Natural killer cell (primary cell): ENCODE measurements around the gene FAXDC2. TPM values are rescaled to one million over a fixed set of nuclear protein-coding genes. Genes with fewer than 3 reads are reported as not detected.

Experiments used
- ATAC-seq, 3 donors: fragments of 150-1000 bp in 2 of 3; fragments of 200-7000 bp in 1 of 3; cut with Tn5 transposase; 1 replicate in 1 of 3; 2 replicates in 2 of 3; pipeline ENCODE4 v1.10.0; 2021; ENCODE audit warnings: mild to moderate bottlenecking in 2 of 3, moderate library complexity in 2 of 3
- DNase-seq, 2 donors: peaks; one replicate each; pipeline versions ENCODE4 v3.0.0 to v3.0.0-alpha.2; 2013 to 2021; ENCODE audit warnings: mixed read lengths in 1 of 2
- H3K27ac ChIP-seq: one replicate; pipeline ENCODE4 v1.5.1; 2013; ENCODE audit warnings: mild to moderate bottlenecking, low read length
- H3K27me3 ChIP-seq: one replicate; pipeline ENCODE4 v1.6.1; 2013; ENCODE audit warnings: low read length; ENCODE audit not compliant: control insufficient read depth, insufficient read depth
- H3K36me3 ChIP-seq: one replicate; pipeline ENCODE4 v1.6.1; 2013; ENCODE audit warnings: low read length; ENCODE audit not compliant: control insufficient read depth, insufficient read depth
- H3K4me1 ChIP-seq: one replicate; pipeline ENCODE4 v1.6.1; 2013; ENCODE audit warnings: low read length; ENCODE audit not compliant: control insufficient read depth, insufficient read depth
- H3K4me3 ChIP-seq: one replicate; pipeline ENCODE4 v1.5.1; 2013; ENCODE audit warnings: low read length
- H3K9me3 ChIP-seq: one replicate; pipeline ENCODE4 v1.6.1; 2013; ENCODE audit warnings: low read length; ENCODE audit not compliant: control insufficient read depth, insufficient read depth
- H3K27ac Mint-ChIP-seq, 2 donors: one replicate each; pipeline ENCODE4 v1.8.0; 2022; ENCODE audit warnings: mild to moderate bottlenecking in 2 of 2, mixed read lengths in 2 of 2, moderate library complexity in 1 of 2
- H3K27me3 Mint-ChIP-seq, 2 donors: one replicate each; pipeline ENCODE4 v1.8.0; 2022; ENCODE audit warnings: low read depth in 2 of 2, mixed read lengths in 2 of 2
- H3K36me3 Mint-ChIP-seq: one replicate; pipeline ENCODE4 v1.8.0; 2022; ENCODE audit warnings: mixed read lengths
- H3K4me1 Mint-ChIP-seq, 2 donors: one replicate each; pipeline ENCODE4 v1.8.0; 2022; ENCODE audit warnings: mixed read lengths in 2 of 2
- H3K4me3 Mint-ChIP-seq: one replicate; pipeline ENCODE4 v1.8.0; 2022; ENCODE audit warnings: mild to moderate bottlenecking, moderate library complexity, mixed read lengths
- H3K9me3 Mint-ChIP-seq, 2 donors: one replicate each; pipeline ENCODE4 v1.8.0; 2022; ENCODE audit warnings: mixed read lengths in 2 of 2
- CTCF ChIP-seq: fragments of 200-600 bp; IDR thresholded peaks from one replicate; pipeline ENCODE4 v1.8.0; 2022; ENCODE audit warnings: antibody characterized with exemption
- WGBS: methylation state at CpG from one replicate; pipeline ENCODE4 v1.1.7; 2013; ENCODE audit warnings: missing lambda C conversion rate; ENCODE audit not compliant: insufficient coverage; 5-methylcytosine and 5-hydroxymethylcytosine counted together
- intact Hi-C: fragments of 100-400 bp; cut with micrococcal nuclease; formaldehyde crosslinking; loops from one replicate; pipeline ENCODE4 v1.14.2; 2022
- total RNA-seq, 4 donors: library from RNA; stranded (reverse); fragments of 120-200 nt in 1 of 4; gene quantifications; one replicate each; pipeline versions ENCODE4 v1.2.3 to v1.2.4, GENCODE V29; 2013 to 2022

Gene FAXDC2
- total RNA-seq, 3 donors from 2014 or later (not counting 1 experiment from before 2014, with no cell fraction given) = 0.48 to 2.9 (median 1.4) TPM

- no peak for ATAC-seq
- TF ChIP-seq CTCF = no peak
- Mint-ChIP-seq H3K27ac (no peak overlapping the region), H3K4me3 (no peak overlapping the region), H3K9me3 (no peaks in the 10 kb centered on the region), H3K36me3 (no peaks in the 10 kb centered on the region), H3K4me1 (no peaks in the 10 kb centered on the region), H3K27me3 (no peaks in the 10 kb centered on the region)
- no peak overlapping the region for H3K27ac ChIP-seq
- H3K36me3 ChIP-seq = no peaks in the 10 kb centered on the region
- no peaks in the 10 kb centered on the region for H3K9me3 ChIP-seq
- no peaks in the 10 kb centered on the region for H3K4me1 ChIP-seq
- intact Hi-C loops = no loop called here
- DNase-seq = no peak
- H3K4me3 ChIP-seq = no peak overlapping the region
- H3K27me3 ChIP-seq = no peaks in the 10 kb centered on the region
- WGBS = 96% methylated on average over 5 of the region's 6 CpGs
These were observed 7.5 kb downstream of the FAXDC2 start for GRCh38 chr5:154842689-154843530.

GRCh38 chr5:154841273-154841661, 9.1 kb downstream of the FAXDC2 start:
- no peak for TF ChIP-seq CTCF
- Histone ChIP-seq H3K9me3 (no peaks in the 10 kb centered on the region), H3K4me3 (no peak overlapping the region), H3K27ac (no peak overlapping the region), H3K36me3 (no peaks in the 10 kb centered on the region), H3K4me1 (no peaks in the 10 kb centered on the region), H3K27me3 (no peaks in the 10 kb centered on the region)
- Mint-ChIP-seq H3K27me3 (no peaks in the 10 kb centered on the region), H3K36me3 (no peaks in the 10 kb centered on the region), H3K27ac (no peak overlapping the region), H3K4me3 (no peak overlapping the region), H3K4me1 (no peaks in the 10 kb centered on the region), H3K9me3 (no peaks in the 10 kb centered on the region)
- intact Hi-C loops = no loop called here
- no peak for DNase-seq
- ATAC-seq = no peak

GRCh38 chr5:154840435-154841272, 9.7 kb downstream of the FAXDC2 start:
- DNase-seq = no peak
- H3K4me3 ChIP-seq = no peak overlapping the region
- no peaks in the 10 kb centered on the region for H3K4me1 Mint-ChIP-seq
- H3K27me3 ChIP-seq = no peaks in the 10 kb centered on the region
- ATAC-seq = no peak
- no peak overlapping the region for H3K27ac Mint-ChIP-seq
- H3K4me1 ChIP-seq = no peaks in the 10 kb centered on the region
- no peaks in the 10 kb centered on the region for H3K36me3 Mint-ChIP-seq
- intact Hi-C loops = no loop called here
- no peaks in the 10 kb centered on the region for H3K9me3 Mint-ChIP-seq
- no peaks in the 10 kb centered on the region for H3K9me3 ChIP-seq
- no peak overlapping the region for H3K27ac ChIP-seq
- no peak for TF ChIP-seq CTCF
- 84% methylated on average over 6 of the region's 6 CpGs for WGBS
- H3K4me3 Mint-ChIP-seq = no peak overlapping the region
- H3K36me3 ChIP-seq = no peaks in the 10 kb centered on the region
- H3K27me3 Mint-ChIP-seq = no peaks in the 10 kb centered on the region
